Left colon (tissue), 2 donors: Measurements from ENCODE around the gene FAM3D. TPM values are rescaled to one million over a fixed set of nuclear protein-coding genes. Genes with fewer than 3 reads are reported as not detected.
"Not testable (repeated sequence)": the region's sequence is repeated elsewhere in the genome, so short reads cannot be mapped to it uniquely, and the experiment has no call there.

ENCODE experiments used
- ATAC-seq: fragments of 200-7000 bp; cut with Tn5 transposase; one replicate; pipeline ENCODE4 v1.9.1; 2020; ENCODE audit warnings: mild to moderate bottlenecking, moderate library complexity
- DNase-seq, 2 donors: peaks; one replicate each; pipeline ENCODE4 v3.0.0-alpha.2; 2020
- intact Hi-C, 2 donors: fragments of 100-400 bp; cut with DNase I in 1 of 2; cut with micrococcal nuclease in 1 of 2; formaldehyde crosslinking; loops; one replicate each; pipeline versions ENCODE4 v1.11.2 to v1.14.0; 2022; cut with DNase I, micrococcal nuclease
- long read RNA-seq: library from polyadenylated mRNA; unstranded; transcript quantifications from one replicate; pipeline ENCODE4 v2.0.0, GENCODE V29; 2021
- total RNA-seq, 2 donors: library from RNA; stranded (reverse); fragmentation: NEBNext Ultra II Directional; extraction: Animal tissue kit (Norgen Biotek cat#: 25700); gene quantifications; one replicate each; pipeline ENCODE4 v1.2.1, GENCODE V29; 2021
- donor health status: DM: no; HTN: no; CAD: no.
- donor health status: DM: yes; HTN: yes; CAD: no.

The FAM3D gene
- 100 to 1,000 TPM; 510 to 690 TPM for total RNA-seq
- long read RNA-seq, transcript FAM3D-201 (10 exons, 1,319 nt) = major isoform, 164 of 505 reads
- long read RNA-seq, partial matches to known transcripts = 53 of 505 reads
- long read RNA-seq, other reads (novel, unspliced or antisense) = 288 of 505 reads

GRCh38 chr3:58666683-58667082 is at the start of gene FAM3D:
Gene FAM3D, minus strand, starts transcription at chr3:58666774. Its CDS starts 11,211 bp downstream, at chr3:58655563.
- DNase-seq (peak; percentile 82 to 85), ATAC-seq (peak; percentile 62)
- intact Hi-C loops = no loop called here

- ATAC-seq = peak; percentile 88
- DNase-seq = no peak
- intact Hi-C loops = no loop called here
Measured at GRCh38 chr3:58713715-58714401, 47.3 kb upstream of the FAM3D start.

- intact Hi-C loops = no loop called here
- ATAC-seq = no peak
- no peak for DNase-seq
Measured at GRCh38 chr3:58711871-58712270, 45.3 kb upstream of the FAM3D start.

- intact Hi-C loops, DNase-seq, ATAC-seq: not testable (repeated sequence)
Measured at GRCh38 chr3:58708983-58709382, 42.4 kb upstream of the FAM3D start.

GRCh38 chr3:58708116-58708791 is 41.7 kb upstream of the FAM3D start:
- ATAC-seq (no peak), DNase-seq (no peak)
- intact Hi-C loops = no loop called here

- intact Hi-C loops = no loop called here
- no peak for DNase-seq
- ATAC-seq = no peak
Measured at GRCh38 chr3:58707390-58707930, 40.9 kb upstream of the FAM3D start.

GRCh38 chr3:58706395-58707167 is 40.0 kb upstream of the FAM3D start:
- DNase-seq (no peak), ATAC-seq (no peak)
- intact Hi-C loops = no loop called here

GRCh38 chr3:58704745-58705144 is 38.2 kb upstream of the FAM3D start:
- DNase-seq (no peak), ATAC-seq (peak; percentile 79)
- intact Hi-C loops = no loop called here

GRCh38 chr3:58704304-58704703 is 37.7 kb upstream of the FAM3D start:
- peak; percentile 40 for ATAC-seq
- intact Hi-C loops, DNase-seq: not testable (repeated sequence)

GRCh38 chr3:58698246-58698645 is 31.7 kb upstream of the FAM3D start:
- peak; percentile 3 for ATAC-seq

GRCh38 chr3:58697561-58697960 is 31.0 kb upstream of the FAM3D start:
- intact Hi-C loops = no loop called here
- no peak for ATAC-seq
- no peak for DNase-seq

More at GRCh38 chr3:58698246-58698645, 31.7 kb upstream of the FAM3D start:
- DNase-seq = no peak
- intact Hi-C loops = no loop called here

GRCh38 chr3:58696813-58697212 is 30.2 kb upstream of the FAM3D start:
- intact Hi-C loops, DNase-seq: not testable (repeated sequence)
- peak; percentile 18 for ATAC-seq

- intact Hi-C loops = no loop called here
- DNase-seq (peak in 1 of 2 donors; percentile 67), ATAC-seq (peak; percentile 92)
Measured at GRCh38 chr3:58696093-58696492, 29.5 kb upstream of the FAM3D start.

- intact Hi-C loops, ATAC-seq, DNase-seq: not testable (repeated sequence)
Measured at GRCh38 chr3:58695284-58695683, 28.7 kb upstream of the FAM3D start.

- ATAC-seq = no peak
- DNase-seq = no peak
- intact Hi-C loops = no loop called here
Measured at GRCh38 chr3:58693940-58694850, 27.6 kb upstream of the FAM3D start.

GRCh38 chr3:58692484-58692883 is 25.9 kb upstream of the FAM3D start:
- DNase-seq = no peak
- ATAC-seq = no peak
- intact Hi-C loops = no loop called here

GRCh38 chr3:58691997-58692396 is 25.4 kb upstream of the FAM3D start:
- DNase-seq (no peak), ATAC-seq (no peak)
- intact Hi-C loops = no loop called here

- no peak for DNase-seq
- intact Hi-C loops = no loop called here
- ATAC-seq = peak; percentile 68
Measured at GRCh38 chr3:58690490-58690889, 23.9 kb upstream of the FAM3D start.
